GM18909 (cell line): ENCODE data around the gene ABCD4.

Source experiments
- ATAC-seq: cut with Tn5 transposase; IDR thresholded peaks from one replicate; pipeline ENCODE4 v1.9.1; 2021; ENCODE audit warnings: mild to moderate bottlenecking; ENCODE audit not compliant: unreplicated experiment, poor library complexity

The ABCD4 gene

GRCh38 chr14:74238974-74239847 is 63.5 kb downstream of the ABCD4 start, which contains the start of gene VSX2:
VSX2 (plus strand) TSS chr14:74239449; CDS start chr14:74239562, 113 bp downstream.
- no peak for ATAC-seq

- no peak for ATAC-seq
Observed at GRCh38 chr14:74237441-74237840, 65.3 kb downstream of the ABCD4 start.
